HG03520 (cell line): Measurements from ENCODE around the gene SLC34A2.
"Not testable (repeated sequence)": the region's sequence is repeated elsewhere in the genome, so short reads cannot be mapped to it uniquely, and the experiment has no call there.

Source experiments
- ATAC-seq: cut with Tn5 transposase; IDR thresholded peaks from one replicate; pipeline ENCODE4 v1.9.1; 2021; ENCODE audit warnings: mild to moderate bottlenecking, moderate library complexity; ENCODE audit not compliant: unreplicated experiment

Gene SLC34A2

DNA sequence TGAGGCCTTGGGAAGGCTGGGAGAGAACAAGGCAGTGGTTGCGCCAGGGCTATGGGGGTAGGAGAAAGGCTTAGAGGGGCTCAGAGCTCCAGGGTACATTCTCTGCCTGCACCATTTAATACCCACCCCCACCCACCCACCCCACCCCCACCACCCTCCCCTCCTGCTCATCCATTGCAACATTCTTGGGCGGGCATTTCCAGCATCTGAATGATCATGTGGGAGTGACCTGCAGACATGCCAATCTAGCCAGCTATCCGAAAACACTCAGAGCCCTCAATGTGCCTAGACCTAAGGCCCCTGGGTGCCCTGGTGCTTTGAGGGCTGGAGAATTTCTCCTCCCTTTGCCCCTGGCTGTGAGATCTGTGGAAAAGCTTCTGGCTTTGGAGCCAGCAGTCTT, 3.1 kb downstream of the SLC34A2 start:
- ATAC-seq = no peak

DNA sequence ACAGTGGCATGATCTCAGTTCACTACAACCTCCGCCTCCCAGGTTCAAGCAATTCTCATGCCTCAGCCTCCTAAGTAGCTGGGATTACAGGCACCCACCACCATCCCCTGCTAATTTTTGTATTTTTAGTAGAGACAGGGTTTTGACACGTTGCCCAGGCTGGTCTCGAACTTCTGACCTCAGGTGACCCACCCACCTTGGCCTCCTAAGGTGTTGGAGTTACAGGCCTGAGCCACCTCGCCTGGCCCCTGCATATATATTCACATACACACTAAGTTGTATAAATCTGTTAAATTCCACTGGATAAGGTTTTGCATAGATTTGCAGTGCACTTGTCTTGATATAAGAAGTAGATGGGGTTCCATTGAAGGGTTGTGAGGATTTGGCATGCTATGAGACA, 5.8 kb downstream of the SLC34A2 start:
- ATAC-seq = not testable (repeated sequence)

DNA sequence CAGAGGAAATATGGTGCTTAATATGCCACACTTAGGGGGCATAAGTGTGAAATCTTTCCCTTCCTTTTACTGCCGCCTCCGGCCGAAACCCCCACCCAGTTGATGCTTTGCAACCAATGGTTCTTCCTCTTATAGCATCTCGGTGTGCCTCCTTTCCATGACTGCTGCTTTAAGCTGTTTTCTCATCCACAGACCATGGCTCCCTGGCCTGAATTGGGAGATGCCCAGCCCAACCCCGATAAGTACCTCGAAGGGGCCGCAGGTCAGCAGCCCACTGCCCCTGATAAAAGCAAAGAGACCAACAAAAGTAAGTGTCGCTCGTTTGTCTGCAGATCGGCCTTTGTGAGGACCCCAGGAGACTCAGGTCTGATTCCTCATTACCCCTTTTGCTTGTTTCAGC, 6.7 kb downstream of the SLC34A2 start:
- ATAC-seq = no peak

DNA sequence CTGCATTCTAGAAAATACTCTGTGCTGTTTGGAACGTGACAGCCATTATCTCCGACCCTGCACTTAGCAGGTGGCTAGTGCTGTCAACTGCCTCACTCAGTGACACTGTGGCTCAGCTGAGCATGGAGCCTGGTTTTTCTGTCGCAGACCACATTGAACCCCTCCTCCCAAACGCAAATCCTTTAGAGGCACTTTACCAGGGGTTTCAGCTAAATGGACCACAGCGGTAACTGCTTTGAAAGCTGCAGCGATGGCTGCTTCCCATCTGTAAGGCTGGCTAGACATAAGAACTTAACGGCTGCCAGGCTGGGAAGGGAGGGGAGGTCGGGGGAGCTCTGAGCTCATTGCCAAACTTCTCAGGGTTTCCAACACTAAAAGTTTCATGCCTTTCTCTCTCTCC, 8.1 kb downstream of the SLC34A2 start:
- no peak for ATAC-seq

DNA sequence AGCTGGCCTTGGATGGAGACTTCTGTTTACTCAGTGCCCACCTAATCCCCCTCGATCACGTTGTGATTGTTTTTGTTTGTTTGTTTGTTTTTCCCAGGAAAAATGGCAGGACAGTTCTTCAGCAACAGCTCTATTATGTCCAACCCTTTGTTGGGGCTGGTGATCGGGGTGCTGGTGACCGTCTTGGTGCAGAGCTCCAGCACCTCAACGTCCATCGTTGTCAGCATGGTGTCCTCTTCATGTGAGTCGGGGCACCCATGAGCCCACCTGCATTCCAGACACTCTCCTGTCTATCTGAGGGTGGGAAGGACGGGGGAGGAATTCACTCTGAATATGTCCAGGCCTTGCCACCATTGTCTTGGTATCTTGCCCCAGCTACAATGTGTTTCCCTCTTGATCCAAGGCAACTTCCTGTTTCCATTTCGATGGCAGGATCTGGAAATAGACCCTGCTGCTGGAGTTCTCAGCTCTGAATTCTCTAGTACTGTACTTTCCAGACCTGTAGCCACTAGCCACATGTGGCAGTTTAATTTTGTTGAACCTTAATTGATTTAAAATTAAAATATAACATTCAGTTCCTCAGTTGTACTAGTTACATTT, 10.5 kb downstream of the SLC34A2 start:
- no peak for ATAC-seq

DNA sequence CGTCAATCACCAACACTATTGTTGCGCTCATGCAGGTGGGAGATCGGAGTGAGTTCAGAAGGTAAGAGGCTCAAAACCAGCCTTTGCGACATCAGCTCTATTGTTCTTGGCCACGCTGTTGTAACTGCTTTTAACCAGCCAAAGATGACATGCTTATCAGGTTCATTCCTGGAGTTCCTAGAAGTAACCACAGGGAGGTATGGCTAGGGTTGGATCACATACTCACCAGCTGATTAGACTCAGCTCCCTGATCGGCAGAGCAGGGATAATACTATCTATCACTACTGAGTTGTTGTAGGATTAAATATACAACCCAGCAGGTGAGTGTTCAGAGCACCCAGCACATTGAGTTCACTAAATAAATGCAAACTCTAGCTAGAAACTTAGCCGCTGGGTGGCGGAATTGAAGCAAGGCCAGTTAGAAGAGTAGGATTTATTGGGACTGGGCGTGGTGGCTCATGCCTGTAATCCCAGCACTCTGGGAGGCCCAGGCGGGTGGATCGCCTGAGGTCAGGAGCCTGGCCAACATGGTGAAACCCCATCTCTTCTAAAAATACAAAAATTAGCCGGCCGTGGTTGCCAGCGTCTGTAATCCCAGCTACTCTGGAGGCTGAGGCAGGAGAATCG, 12.4 kb downstream of the SLC34A2 start:
- ATAC-seq = no peak

DNA sequence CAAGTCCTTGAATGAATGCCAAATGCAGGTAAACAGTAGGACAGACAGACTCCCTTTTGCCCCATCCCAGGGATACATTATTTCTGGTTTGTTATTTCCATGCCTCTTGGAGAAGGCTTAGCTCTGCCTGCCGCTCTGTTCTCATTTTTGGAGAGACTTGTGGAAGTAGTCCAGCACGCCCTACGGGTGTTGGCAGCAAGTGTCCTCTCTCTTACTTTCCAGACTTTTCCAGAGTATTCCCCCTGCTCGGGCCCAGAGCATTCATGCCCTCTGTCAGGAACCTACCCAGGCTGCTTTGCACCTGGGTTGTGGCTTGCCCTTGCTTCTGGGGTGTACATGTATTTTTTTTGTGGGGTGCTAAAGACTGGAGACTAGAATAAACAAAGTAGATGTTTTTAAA, 15.3 kb downstream of the SLC34A2 start:
- no peak for ATAC-seq

DNA sequence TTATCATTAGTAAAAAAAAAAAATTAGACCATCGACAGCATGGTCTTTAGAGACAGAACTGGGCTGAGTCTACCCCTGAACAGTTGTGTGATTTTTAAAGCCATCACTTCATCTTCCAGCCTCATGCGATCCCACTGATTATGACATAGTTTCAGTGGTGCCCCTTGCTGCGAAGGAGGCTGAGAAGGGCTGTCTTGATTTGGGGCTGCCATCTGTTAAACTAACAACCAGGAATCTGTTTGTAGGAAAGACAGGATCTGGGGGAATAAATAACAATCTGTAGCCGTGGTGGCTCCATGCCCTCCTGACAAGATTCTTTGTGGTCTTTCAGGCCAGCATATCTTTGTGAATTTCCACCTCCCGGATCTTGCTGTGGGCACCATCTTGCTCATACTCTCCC, 17.1 kb downstream of the SLC34A2 start:
- no peak for ATAC-seq

DNA sequence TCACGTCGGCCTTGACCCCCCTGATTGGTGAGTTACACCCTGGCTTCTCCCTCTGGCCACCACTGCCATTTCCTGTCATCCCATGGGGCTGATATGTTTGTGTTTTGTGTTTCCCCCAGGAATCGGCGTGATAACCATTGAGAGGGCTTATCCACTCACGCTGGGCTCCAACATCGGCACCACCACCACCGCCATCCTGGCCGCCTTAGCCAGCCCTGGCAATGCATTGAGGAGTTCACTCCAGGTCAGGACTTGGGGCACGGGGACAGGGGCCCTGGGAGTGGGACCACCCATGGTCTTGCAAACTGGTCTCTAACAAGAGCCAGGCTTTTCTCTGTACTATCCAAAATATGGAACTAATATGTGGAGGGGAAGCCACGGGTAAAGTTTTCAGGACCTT, 18.7 kb downstream of the SLC34A2 start:
- no peak for ATAC-seq

DNA sequence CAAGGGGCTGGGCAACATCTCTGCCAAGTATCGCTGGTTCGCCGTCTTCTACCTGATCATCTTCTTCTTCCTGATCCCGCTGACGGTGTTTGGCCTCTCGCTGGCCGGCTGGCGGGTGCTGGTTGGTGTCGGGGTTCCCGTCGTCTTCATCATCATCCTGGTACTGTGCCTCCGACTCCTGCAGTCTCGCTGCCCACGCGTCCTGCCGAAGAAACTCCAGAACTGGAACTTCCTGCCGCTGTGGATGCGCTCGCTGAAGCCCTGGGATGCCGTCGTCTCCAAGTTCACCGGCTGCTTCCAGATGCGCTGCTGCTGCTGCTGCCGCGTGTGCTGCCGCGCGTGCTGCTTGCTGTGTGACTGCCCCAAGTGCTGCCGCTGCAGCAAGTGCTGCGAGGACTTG, 20.6 kb downstream of the SLC34A2 start:
- ATAC-seq = no peak

DNA sequence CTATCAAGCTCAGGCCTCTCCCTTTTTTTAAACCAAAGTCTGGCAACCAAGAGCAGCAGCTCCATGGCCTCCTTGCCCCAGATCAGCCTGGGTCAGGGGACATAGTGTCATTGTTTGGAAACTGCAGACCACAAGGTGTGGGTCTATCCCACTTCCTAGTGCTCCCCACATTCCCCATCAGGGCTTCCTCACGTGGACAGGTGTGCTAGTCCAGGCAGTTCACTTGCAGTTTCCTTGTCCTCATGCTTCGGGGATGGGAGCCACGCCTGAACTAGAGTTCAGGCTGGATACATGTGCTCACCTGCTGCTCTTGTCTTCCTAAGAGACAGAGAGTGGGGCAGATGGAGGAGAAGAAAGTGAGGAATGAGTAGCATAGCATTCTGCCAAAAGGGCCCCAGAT, 21.5 kb downstream of the SLC34A2 start:
- ATAC-seq = no peak

DNA sequence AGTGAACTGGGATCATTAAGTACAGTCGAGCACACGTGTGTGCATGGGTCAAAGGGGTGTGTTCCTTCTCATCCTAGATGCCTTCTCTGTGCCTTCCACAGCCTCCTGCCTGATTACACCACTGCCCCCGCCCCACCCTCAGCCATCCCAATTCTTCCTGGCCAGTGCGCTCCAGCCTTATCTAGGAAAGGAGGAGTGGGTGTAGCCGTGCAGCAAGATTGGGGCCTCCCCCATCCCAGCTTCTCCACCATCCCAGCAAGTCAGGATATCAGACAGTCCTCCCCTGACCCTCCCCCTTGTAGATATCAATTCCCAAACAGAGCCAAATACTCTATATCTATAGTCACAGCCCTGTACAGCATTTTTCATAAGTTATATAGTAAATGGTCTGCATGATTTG, 22.3 kb downstream of the SLC34A2 start:
- no peak for ATAC-seq

DNA sequence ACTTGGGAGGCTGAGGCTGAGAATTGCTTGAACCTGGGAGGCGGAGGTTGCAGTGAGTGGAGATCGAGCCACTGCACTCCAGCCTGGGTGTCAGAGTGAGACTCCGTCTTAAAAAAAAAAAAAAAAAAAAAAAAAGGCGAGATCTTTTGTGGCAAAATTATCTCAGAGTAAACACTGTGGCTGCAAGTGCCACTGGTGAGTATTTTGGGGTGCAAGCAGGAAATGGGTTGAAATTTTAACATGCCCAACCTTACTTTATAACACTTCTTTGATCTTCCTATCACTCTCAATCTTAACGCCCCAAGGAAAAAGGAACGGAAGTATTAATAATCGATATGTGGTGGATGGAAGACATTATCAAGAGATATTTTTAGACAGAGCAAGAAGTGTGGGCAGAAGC, 32.1 kb downstream of the SLC34A2 start:
- no peak for ATAC-seq

DNA sequence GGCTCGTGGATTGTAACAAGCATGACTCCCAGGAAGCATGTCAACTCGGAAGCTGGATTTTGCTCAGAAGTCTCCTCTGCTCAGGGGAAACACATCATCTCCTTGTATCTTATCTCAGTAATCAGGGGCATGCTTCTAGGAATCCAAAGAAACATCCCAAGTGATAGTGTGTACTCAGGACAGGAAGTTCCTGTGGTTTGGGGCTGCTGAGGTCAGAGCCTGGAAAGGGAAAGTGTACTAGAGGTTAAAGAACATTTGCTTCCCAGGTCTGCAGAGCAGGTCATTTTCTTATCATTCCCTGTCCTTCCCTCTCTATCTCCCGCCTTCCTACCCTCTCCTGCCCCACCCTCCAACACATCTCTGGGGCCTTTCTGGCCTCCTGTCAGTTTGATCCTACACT, 38.8 kb downstream of the SLC34A2 start:
- no peak for ATAC-seq

DNA sequence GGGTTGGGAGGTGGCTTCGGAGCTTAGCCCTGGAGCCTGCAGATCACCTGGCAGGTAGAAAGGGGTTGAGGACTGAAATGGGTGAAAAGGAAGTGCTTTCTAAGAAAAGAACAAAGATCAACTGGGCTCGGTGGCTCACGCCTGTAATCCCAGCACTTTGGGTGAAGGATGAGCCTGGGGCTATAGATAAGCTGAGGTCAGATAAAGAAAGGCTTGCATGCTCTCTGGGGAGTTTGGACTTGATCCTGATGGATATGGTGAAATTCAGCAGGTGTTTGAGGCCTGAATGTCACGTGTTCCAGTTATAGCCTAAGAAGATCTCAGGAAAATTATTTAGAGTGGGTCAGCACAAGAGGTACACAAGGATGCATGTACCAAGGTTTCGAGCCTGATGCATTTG, 40.8 kb downstream of the SLC34A2 start:
- ATAC-seq = no peak

DNA sequence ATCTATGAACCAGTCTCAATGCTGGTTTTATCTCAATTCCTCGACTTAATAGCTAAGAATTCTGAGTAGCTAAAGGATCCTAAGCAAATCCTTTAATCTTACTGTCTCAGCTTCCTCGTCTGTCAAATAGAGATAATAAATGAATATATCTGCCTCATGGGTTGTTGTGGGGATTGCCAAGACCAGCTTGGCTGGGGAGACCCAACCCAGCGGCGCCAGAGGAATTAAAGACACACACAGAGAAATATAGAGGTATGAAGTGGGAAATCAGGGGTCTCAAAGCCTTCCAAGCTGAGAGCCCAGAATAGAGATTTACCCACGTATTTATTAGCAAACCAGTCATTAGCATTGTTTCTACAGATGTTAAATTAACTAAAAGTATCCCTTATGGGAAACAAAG, 41.9 kb downstream of the SLC34A2 start:
- ATAC-seq = no peak

DNA sequence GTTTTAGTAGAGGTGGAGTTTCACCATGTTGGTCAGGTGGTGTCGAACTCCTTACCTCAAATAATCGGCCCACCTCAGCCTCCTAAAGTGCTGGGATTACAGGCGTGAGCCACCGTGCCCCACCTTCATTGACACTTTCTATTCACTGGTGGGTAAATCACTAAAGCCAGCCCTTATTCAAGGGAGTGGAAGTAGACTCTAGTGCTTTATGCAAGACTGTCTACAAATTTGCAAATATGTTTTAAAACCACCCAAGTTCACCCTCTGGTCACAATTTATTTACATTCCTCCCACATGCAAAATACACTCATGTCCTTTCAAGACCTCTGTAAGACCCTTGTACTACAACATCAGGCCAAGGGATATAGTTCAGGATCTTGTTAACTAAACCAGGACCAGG, 45.0 kb downstream of the SLC34A2 start:
- ATAC-seq = no peak

DNA sequence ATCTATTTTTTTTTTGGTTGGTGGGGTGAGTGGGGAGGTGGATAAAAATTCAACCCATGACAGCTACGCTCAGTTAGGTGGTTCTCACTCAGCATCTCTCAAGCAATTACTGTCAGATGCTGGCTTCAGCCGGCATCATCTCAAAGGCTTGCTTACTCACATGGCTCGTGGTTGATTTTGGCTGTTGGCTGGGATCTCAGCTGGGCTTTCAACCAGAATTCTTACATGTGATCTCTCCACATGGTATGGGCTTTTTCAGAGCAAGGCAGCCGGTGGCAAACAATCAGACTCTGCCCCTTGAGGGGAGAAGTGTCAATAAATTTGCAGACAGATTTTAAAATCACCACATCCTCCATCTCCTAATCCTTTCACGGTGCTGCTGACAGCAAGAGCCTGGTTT, 47.2 kb downstream of the SLC34A2 start:
- no peak for ATAC-seq

DNA sequence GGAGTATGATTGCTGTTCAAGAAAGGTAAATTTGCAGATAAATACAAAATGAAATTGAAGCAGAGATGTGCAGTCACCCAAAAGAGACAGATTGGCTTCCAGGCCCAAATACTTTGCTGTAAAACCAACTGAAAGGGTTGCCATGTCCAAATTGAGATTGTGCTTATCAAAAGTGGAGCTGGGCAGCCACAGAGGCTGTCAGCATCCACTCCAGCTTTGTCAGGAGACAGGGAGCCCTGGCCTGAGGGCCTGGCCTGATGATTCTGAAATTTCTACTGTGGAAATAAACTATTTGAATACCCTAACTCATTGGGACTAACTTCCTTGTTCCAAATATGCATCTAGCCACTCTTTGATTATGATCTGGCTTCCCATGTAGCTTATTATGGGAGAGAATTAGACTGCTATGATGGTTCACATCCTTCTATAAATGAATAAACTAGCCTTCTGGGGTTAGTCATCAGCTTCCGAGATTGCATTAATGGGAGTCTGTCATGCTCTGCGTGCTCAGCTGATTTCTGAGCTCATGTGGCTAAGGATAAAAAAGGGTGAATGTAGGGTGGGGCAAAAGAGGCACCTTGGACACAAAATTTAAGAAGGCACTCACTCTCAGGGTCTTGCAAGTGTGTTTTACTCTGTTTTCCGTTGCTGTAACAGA, 48.2 kb downstream of the SLC34A2 start:
- no peak for ATAC-seq

DNA sequence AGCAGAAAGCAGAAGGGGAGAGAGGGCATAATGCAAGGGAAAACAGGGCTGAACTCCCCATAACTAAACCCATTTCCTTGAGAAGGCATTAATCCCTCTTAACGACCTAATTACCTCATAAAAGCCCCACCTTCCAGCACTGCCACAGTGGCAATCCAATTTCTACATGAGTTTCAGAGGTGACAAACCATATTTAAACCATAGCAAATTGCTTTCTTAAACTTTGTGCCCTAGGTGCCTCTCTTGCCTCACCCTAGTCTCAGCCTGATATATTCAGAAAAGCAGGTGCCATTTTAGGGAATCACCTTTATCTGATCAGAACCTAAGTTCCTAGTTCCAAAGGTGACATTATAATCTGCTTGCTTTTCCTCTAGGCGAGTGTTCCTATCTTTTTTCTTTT, 48.9 kb downstream of the SLC34A2 start:
- ATAC-seq = no peak

DNA sequence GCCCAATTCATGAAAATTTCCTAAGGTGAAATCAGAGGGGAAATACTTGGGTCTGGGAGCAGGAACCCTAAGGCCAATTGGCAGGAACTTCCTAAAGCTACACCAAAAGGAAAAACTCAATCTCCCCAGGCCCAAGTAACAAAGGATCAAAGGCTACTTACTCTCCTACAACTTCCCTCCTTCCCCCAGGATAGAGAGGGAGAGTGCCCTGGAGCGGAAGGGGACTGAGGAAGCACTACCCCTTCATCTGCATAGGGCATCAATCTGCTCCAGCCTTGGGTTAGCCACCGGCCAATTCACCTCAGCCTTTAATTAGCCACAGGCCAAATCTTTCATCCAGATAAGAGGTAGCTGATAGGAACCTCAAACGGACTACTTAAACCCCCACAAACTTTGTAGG, 55.0 kb downstream of the SLC34A2 start:
- ATAC-seq = no peak

DNA sequence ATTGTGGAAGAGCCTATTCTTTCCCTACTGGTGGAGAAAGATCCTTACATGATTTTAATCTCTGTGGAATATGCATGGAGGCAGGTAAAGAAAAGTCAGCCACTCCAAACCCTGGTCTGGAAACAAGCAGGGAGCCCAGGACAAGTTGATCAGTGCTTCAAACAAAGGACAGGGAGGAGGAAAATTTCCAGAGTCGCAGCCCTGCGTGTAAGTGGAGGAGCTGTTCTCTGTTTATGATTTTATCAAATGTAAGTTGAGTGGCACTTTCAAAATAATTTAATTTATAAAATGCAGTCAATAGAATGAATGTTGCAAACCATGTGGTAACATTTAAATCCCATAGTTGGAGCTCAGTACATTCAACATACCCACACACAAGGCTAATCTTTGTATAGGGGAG, 57.0 kb downstream of the SLC34A2 start:
- no peak for ATAC-seq

DNA sequence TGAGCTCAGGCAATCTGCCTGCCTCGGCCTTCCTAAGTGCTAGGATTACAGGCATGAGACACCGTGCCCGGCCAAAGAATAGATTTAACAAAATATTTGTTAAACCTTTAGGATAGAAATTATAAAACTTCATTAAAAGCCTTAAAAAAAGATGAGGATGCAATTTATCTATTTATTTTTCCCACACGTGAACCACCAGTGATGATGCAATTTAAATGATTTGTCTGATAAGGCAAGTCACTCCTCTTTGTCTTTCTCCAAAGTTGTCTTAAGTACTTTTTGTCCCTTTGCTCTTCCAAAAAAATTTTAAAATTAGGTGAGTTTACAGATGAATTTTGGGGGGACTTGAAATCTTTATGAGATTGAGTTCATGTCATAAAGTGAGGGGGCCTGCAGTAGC, 58.2 kb downstream of the SLC34A2 start:
- ATAC-seq = no peak
